Natural killer cell (primary cell): ENCODE data around the gene BNC2. TPM values are rescaled to one million over a fixed set of nuclear protein-coding genes. Genes with fewer than 3 reads are reported as not detected.

Experiments
- ATAC-seq, 3 donors: fragments of 150-1000 bp in 2 of 3; fragments of 200-7000 bp in 1 of 3; cut with Tn5 transposase; 1 replicate in 1 of 3; 2 replicates in 2 of 3; pipeline ENCODE4 v1.10.0; 2021; ENCODE audit warnings: mild to moderate bottlenecking in 2 of 3, moderate library complexity in 2 of 3
- DNase-seq, 2 donors: peaks; one replicate each; pipeline versions ENCODE4 v3.0.0 to v3.0.0-alpha.2; 2013 to 2021; ENCODE audit warnings: mixed read lengths in 1 of 2
- H3K27ac ChIP-seq: one replicate; pipeline ENCODE4 v1.5.1; 2013; ENCODE audit warnings: mild to moderate bottlenecking, low read length
- H3K27me3 ChIP-seq: one replicate; pipeline ENCODE4 v1.6.1; 2013; ENCODE audit warnings: low read length; ENCODE audit not compliant: control insufficient read depth, insufficient read depth
- H3K36me3 ChIP-seq: one replicate; pipeline ENCODE4 v1.6.1; 2013; ENCODE audit warnings: low read length; ENCODE audit not compliant: control insufficient read depth, insufficient read depth
- H3K4me1 ChIP-seq: one replicate; pipeline ENCODE4 v1.6.1; 2013; ENCODE audit warnings: low read length; ENCODE audit not compliant: control insufficient read depth, insufficient read depth
- H3K4me3 ChIP-seq: one replicate; pipeline ENCODE4 v1.5.1; 2013; ENCODE audit warnings: low read length
- H3K9me3 ChIP-seq: one replicate; pipeline ENCODE4 v1.6.1; 2013; ENCODE audit warnings: low read length; ENCODE audit not compliant: control insufficient read depth, insufficient read depth
- H3K27ac Mint-ChIP-seq, 2 donors: one replicate each; pipeline ENCODE4 v1.8.0; 2022; ENCODE audit warnings: mild to moderate bottlenecking in 2 of 2, mixed read lengths in 2 of 2, moderate library complexity in 1 of 2
- H3K27me3 Mint-ChIP-seq, 2 donors: one replicate each; pipeline ENCODE4 v1.8.0; 2022; ENCODE audit warnings: low read depth in 2 of 2, mixed read lengths in 2 of 2
- H3K36me3 Mint-ChIP-seq: one replicate; pipeline ENCODE4 v1.8.0; 2022; ENCODE audit warnings: mixed read lengths
- H3K4me1 Mint-ChIP-seq, 2 donors: one replicate each; pipeline ENCODE4 v1.8.0; 2022; ENCODE audit warnings: mixed read lengths in 2 of 2
- H3K4me3 Mint-ChIP-seq: one replicate; pipeline ENCODE4 v1.8.0; 2022; ENCODE audit warnings: mild to moderate bottlenecking, moderate library complexity, mixed read lengths
- H3K9me3 Mint-ChIP-seq, 2 donors: one replicate each; pipeline ENCODE4 v1.8.0; 2022; ENCODE audit warnings: mixed read lengths in 2 of 2
- CTCF ChIP-seq: fragments of 200-600 bp; IDR thresholded peaks from one replicate; pipeline ENCODE4 v1.8.0; 2022; ENCODE audit warnings: antibody characterized with exemption
- WGBS: methylation state at CpG from one replicate; pipeline ENCODE4 v1.1.7; 2013; ENCODE audit warnings: missing lambda C conversion rate; ENCODE audit not compliant: insufficient coverage; 5-methylcytosine and 5-hydroxymethylcytosine counted together
- intact Hi-C: fragments of 100-400 bp; cut with micrococcal nuclease; formaldehyde crosslinking; loops from one replicate; pipeline ENCODE4 v1.14.2; 2022
- total RNA-seq, 4 donors: library from RNA; stranded (reverse); fragments of 120-200 nt in 1 of 4; gene quantifications; one replicate each; pipeline versions ENCODE4 v1.2.3 to v1.2.4, GENCODE V29; 2013 to 2022

Gene BNC2
- total RNA-seq, 3 donors from 2014 or later (not counting 1 experiment from before 2014, with no cell fraction given) = 36.9 to 84.2 (median 66.5) TPM

- H3K27me3 Mint-ChIP-seq = no peaks in the 10 kb centered on the region
- H3K4me1 ChIP-seq = no peaks in the 10 kb centered on the region
- no peak overlapping the region for H3K4me3 ChIP-seq
- DNase-seq = no peak
- H3K27ac ChIP-seq = no peak overlapping the region
- no peak for TF ChIP-seq CTCF
- no peak overlapping the region for H3K27ac Mint-ChIP-seq
- H3K9me3 ChIP-seq = no peaks in the 10 kb centered on the region
- no peaks in the 10 kb centered on the region for H3K9me3 Mint-ChIP-seq
- H3K4me1 Mint-ChIP-seq = peaks cover 28 to 44% of the 10 kb centered on the region in 2 donors
- no peaks in the 10 kb centered on the region for H3K36me3 Mint-ChIP-seq
- intact Hi-C loops = no loop called here
- WGBS = 72% methylated on average over 6 of the region's 8 CpGs
- no peaks in the 10 kb centered on the region for H3K36me3 ChIP-seq
- ATAC-seq = no peak
- no peaks in the 10 kb centered on the region for H3K27me3 ChIP-seq
- H3K4me3 Mint-ChIP-seq = no peak overlapping the region
These were observed 159.6 kb downstream of the BNC2 start for GRCh38 chr9:16710888-16711287.

- DNase-seq = no peak
- peaks cover 28 to 41% of the 10 kb centered on the region in 2 donors for H3K4me1 Mint-ChIP-seq
- intact Hi-C loops = no loop called here
- no peaks in the 10 kb centered on the region for H3K9me3 Mint-ChIP-seq
- no peaks in the 10 kb centered on the region for H3K36me3 Mint-ChIP-seq
- TF ChIP-seq CTCF = no peak
- Histone ChIP-seq H3K27ac (no peak overlapping the region), H3K36me3 (no peaks in the 10 kb centered on the region), H3K9me3 (no peaks in the 10 kb centered on the region), H3K27me3 (no peaks in the 10 kb centered on the region), H3K4me3 (no peak overlapping the region), H3K4me1 (no peaks in the 10 kb centered on the region)
- WGBS = no CpG with 5 or more reads among the region's 2 CpGs
- no peak for ATAC-seq
- H3K4me3 Mint-ChIP-seq = no peak overlapping the region
- H3K27me3 Mint-ChIP-seq = no peaks in the 10 kb centered on the region
- H3K27ac Mint-ChIP-seq = no peak overlapping the region
These were observed 160.5 kb downstream of the BNC2 start for GRCh38 chr9:16709924-16710323.

DNA sequence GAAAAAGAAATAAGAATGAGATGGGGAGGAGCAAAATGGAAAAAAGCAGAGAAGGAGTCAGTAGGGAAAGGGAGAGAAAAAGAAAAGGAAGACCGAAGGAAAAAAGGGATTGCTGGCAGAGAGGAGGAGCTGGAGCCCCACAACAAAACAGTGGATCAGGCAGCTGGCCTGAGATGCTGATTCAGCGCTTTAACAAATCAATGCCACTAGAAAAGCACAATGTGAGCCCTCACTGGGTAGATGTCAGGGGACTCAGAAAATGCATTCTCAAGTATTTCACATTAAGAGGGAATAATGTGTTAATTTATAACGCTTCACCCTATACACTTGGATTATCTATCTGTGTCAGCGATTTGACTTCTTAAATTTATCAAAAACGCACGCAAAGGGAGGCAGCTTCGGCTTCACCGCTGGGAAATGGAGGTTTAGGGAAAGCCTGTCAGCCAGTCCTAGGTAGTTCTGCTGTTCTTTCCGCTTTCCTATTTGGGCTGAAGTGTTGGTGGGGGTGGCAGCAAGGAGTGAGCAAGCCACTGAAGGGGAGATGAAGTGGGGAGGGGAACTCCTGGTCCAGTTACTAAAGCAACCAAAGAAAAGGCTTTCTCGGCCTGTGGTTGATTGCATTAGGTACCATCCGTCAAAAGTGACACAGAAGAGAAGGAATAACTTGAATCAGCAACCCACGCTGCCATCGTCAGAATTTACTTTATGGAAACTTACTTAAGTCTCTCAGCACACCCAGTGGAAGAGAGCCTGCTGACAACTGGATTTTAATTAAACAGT is 161.6 kb downstream of the BNC2 start:
- Histone ChIP-seq H3K9me3 (no peaks in the 10 kb centered on the region), H3K36me3 (no peaks in the 10 kb centered on the region), H3K27ac (no peak overlapping the region), H3K4me1 (no peaks in the 10 kb centered on the region), H3K27me3 (no peaks in the 10 kb centered on the region), H3K4me3 (no peak overlapping the region)
- Mint-ChIP-seq H3K36me3 (no peaks in the 10 kb centered on the region), H3K27ac (peak overlapping the region in 1 of 2 donors; percentile 2), H3K9me3 (no peaks in the 10 kb centered on the region), H3K27me3 (no peaks in the 10 kb centered on the region), H3K4me1 (peaks cover 28 to 33% of the 10 kb centered on the region in 2 donors), H3K4me3 (peak overlapping the region; percentile 18)
- WGBS = 77% methylated on average over 12 of the region's 13 CpGs
- DNase-seq (no peak), ATAC-seq (no peak)
- intact Hi-C loops = no loop called here
- no peak for TF ChIP-seq CTCF
